H1 (cell line): ENCODE measurements around the gene KLHDC4. TPM values are rescaled to one million over a fixed set of nuclear protein-coding genes. Genes with fewer than 3 reads are reported as not detected.

ENCODE experiments used
- CTCF ChIA-PET: fragments of 300-600 bp; sonication (Branson Sonifier 250); formaldehyde crosslinking; loops from one replicate; lab custom pipeline; 2021; ENCODE audit not compliant: partially characterized antibody; lab: Charles Lee
- POLR2A ChIA-PET: fragments of 300-600 bp; sonication (Branson Sonifier 250); formaldehyde crosslinking; loops from one replicate; lab custom pipeline; 2021; ENCODE audit warnings: inconsistent platforms; ENCODE audit not compliant: partially characterized antibody; lab: Charles Lee
- DNase-seq, 2 experiments: peaks; one replicate each; pipeline versions ENCODE4 v3.0.0 to v3.0.0-alpha.2; 2010 to 2022; ENCODE audit warnings: low spot score in 2 of 2, low read depth in 1 of 2, mixed read lengths in 1 of 2
- FAIRE-seq: peaks from 2 replicates; lab custom pipeline; 2011; peaks lifted over from hg19 to GRCh38; lab: Jason Lieb, UNC
- H2AFZ ChIP-seq: 2 replicates; pipeline ENCODE4 v1.8.1; 2012; ENCODE audit warnings: low read length, inconsistent platforms
- H2AK5ac ChIP-seq: 2 replicates; pipeline ENCODE4 v1.6.1; 2013; ENCODE audit warnings: low read depth, low read length
- H2BK120ac ChIP-seq: replicated peaks from 2 replicates; pipeline ENCODE3; 2013; ENCODE audit warnings: low read depth, low read length, inconsistent platforms
- H2BK12ac ChIP-seq: 2 replicates; pipeline ENCODE4 v1.6.1; 2013; ENCODE audit warnings: low read depth, low read length
- H2BK15ac ChIP-seq: 2 replicates; pipeline ENCODE4 v1.6.1; 2013; ENCODE audit warnings: low read length
- H2BK20ac ChIP-seq: 2 replicates; pipeline ENCODE4 v1.6.1; 2013; ENCODE audit warnings: low read length
- H2BK5ac ChIP-seq: 2 replicates; pipeline ENCODE4 v1.6.1; 2013; ENCODE audit warnings: low read depth, low read length
- H3K14ac ChIP-seq: 2 replicates; pipeline ENCODE4 v1.6.1; 2013; ENCODE audit warnings: inconsistent platforms; ENCODE audit not compliant: insufficient read length
- H3K18ac ChIP-seq: 2 replicates; pipeline ENCODE4 v1.6.1; 2013; ENCODE audit warnings: low read length; ENCODE audit errors: extremely low read depth
- H3K23ac ChIP-seq: 2 replicates; pipeline ENCODE4 v1.6.1; 2013; ENCODE audit warnings: inconsistent platforms; ENCODE audit not compliant: insufficient read length
- H3K23me2 ChIP-seq: 2 replicates; pipeline ENCODE4 v1.6.1; 2013; ENCODE audit warnings: low read depth, low read length
- H3K27ac ChIP-seq: 2 replicates; pipeline ENCODE4 v1.6.1; 2011; ENCODE audit warnings: low read depth, low read length, inconsistent platforms
- H3K27me3 ChIP-seq, 4 experiments: replicated peaks in 1 of 4; 1 replicate in 1 of 4; 2 replicates in 3 of 4; pipeline versions ENCODE4 v1.6.1 to v1.8.1; 2011 to 2013; ENCODE audit warnings: low read length in 3 of 4, mild to moderate bottlenecking in 3 of 4, inconsistent platforms in 2 of 4, mixed read lengths in 2 of 4, moderate library complexity in 1 of 4; ENCODE audit not compliant: control insufficient read depth in 3 of 4, insufficient read depth in 3 of 4; ENCODE audit errors: extremely low read depth in 1 of 4
- H3K36me3 ChIP-seq, 4 experiments: 2 replicates each; pipeline versions ENCODE4 v1.6.1 to v1.8.1; 2011 to 2013; ENCODE audit warnings: mild to moderate bottlenecking in 4 of 4, low read length in 3 of 4, moderate library complexity in 2 of 4, control low read depth in 1 of 4, inconsistent platforms in 1 of 4; ENCODE audit not compliant: insufficient read depth in 4 of 4, control insufficient read depth in 2 of 4
- H3K4ac ChIP-seq: replicated peaks from 2 replicates; pipeline ENCODE3; 2013; ENCODE audit warnings: low read length, low read depth, mixed read lengths, inconsistent platforms; ENCODE audit not compliant: insufficient read length
- H3K4me1 ChIP-seq, 4 experiments: replicated peaks in 1 of 4; 1 replicate in 1 of 4; 2 replicates in 3 of 4; pipeline versions ENCODE4 v1.6.1 to v1.8.1; 2011 to 2013; ENCODE audit warnings: low read length in 3 of 4, inconsistent platforms in 2 of 4, mixed read lengths in 1 of 4; ENCODE audit not compliant: insufficient read depth in 4 of 4, control insufficient read depth in 3 of 4
- H3K4me2 ChIP-seq, 2 experiments: 2 replicates each; pipeline versions ENCODE4 v1.6.1 to v1.8.1; 2011 to 2013; ENCODE audit warnings: low read depth in 2 of 2, low read length in 2 of 2, control low read depth in 1 of 2, inconsistent platforms in 1 of 2, mild to moderate bottlenecking in 1 of 2; ENCODE audit not compliant: insufficient read depth in 1 of 2
- H3K4me3 ChIP-seq, 4 experiments: fragments of 200-600, 300-600 bp in 1 of 4; sonication (generic), shearing (Covaris generic), sonication (Bioruptor Twin) in 1 of 4; 2 replicates each; pipeline versions ENCODE4 v1.5.1 to v1.8.1; 2011 to 2016; ENCODE audit warnings: low read length in 4 of 4, low read depth in 3 of 4, control low read depth in 2 of 4, inconsistent platforms in 2 of 4, mild to moderate bottlenecking in 2 of 4, mixed read lengths in 1 of 4, moderate library complexity in 1 of 4; ENCODE audit not compliant: insufficient read depth in 2 of 4; ENCODE audit errors: extremely low read depth in 1 of 4
- H3K56ac ChIP-seq: replicated peaks from 2 replicates; pipeline ENCODE3; 2013; ENCODE audit warnings: low read depth, mild to moderate bottlenecking, mixed read lengths, low read length, inconsistent platforms; ENCODE audit not compliant: insufficient read length
- H3K79me1 ChIP-seq: 2 replicates; pipeline ENCODE4 v1.6.1; 2013; ENCODE audit warnings: low read depth, low read length, control low read depth
- H3K79me2 ChIP-seq, 2 experiments: 2 replicates each; pipeline versions ENCODE4 v1.6.1 to v1.8.1; 2012 to 2013; ENCODE audit warnings: low read length in 2 of 2, mild to moderate bottlenecking in 2 of 2, inconsistent platforms in 1 of 2; ENCODE audit not compliant: insufficient read depth in 2 of 2, control insufficient read depth in 1 of 2
- H3K9ac ChIP-seq, 4 experiments: replicated peaks in 1 of 4; 1 replicate in 1 of 4; 2 replicates in 3 of 4; pipeline versions ENCODE4 v1.6.1 to v1.8.1; 2011 to 2013; ENCODE audit warnings: low read depth in 3 of 4, low read length in 3 of 4, control low read depth in 2 of 4, mild to moderate bottlenecking in 2 of 4, moderate library complexity in 2 of 4, inconsistent platforms in 1 of 4; ENCODE audit errors: extremely low read depth in 1 of 4
- H3K9me3 ChIP-seq, 2 experiments: 2 replicates each; pipeline versions ENCODE4 v1.6.1 to v1.8.1; 2012 to 2013; ENCODE audit warnings: mild to moderate bottlenecking in 2 of 2, moderate library complexity in 2 of 2, control low read depth in 1 of 2, inconsistent platforms in 1 of 2, low read depth in 1 of 2, low read length in 1 of 2, mixed read lengths in 1 of 2; ENCODE audit not compliant: insufficient read depth in 2 of 2
- H4K20me1 ChIP-seq, 2 experiments: replicated peaks in 1 of 2; 2 replicates each; pipeline versions ENCODE3 to v1.8.1; 2011 to 2013; ENCODE audit warnings: inconsistent platforms in 2 of 2, low read length in 2 of 2, mild to moderate bottlenecking in 1 of 2; ENCODE audit not compliant: insufficient read depth in 2 of 2, control insufficient read depth in 1 of 2
- H4K5ac ChIP-seq: 2 replicates; pipeline ENCODE4 v1.6.1; 2013; ENCODE audit warnings: low read length, low read depth, mixed read lengths, inconsistent platforms; ENCODE audit not compliant: insufficient read length
- H4K8ac ChIP-seq: 2 replicates; pipeline ENCODE4 v1.8.0; 2013; ENCODE audit warnings: mild to moderate bottlenecking, moderate library complexity, low read length, inconsistent platforms; ENCODE audit not compliant: insufficient read depth; ENCODE audit errors: extremely low read depth
- H4K91ac ChIP-seq: replicated peaks from 2 replicates; pipeline ENCODE3; 2013; ENCODE audit warnings: low read length, mixed read lengths, inconsistent platforms; ENCODE audit not compliant: insufficient read length
- EGR1 ChIP-seq: IDR thresholded peaks from 2 replicates; pipeline ENCODE4 v1.6.1; 2011; ENCODE audit warnings: low read depth, low read length, borderline replicate concordance
- FOSL1 ChIP-seq: IDR thresholded peaks from 2 replicates; pipeline ENCODE4 v1.6.1; 2011; ENCODE audit warnings: mild to moderate bottlenecking, low read depth, low read length, moderate library complexity; ENCODE audit not compliant: insufficient read depth
- KDM1A ChIP-seq: fragments of 200-600, 300-600 bp; sonication (generic); IDR thresholded peaks from 2 replicates; pipeline ENCODE4 v1.7.1; 2016; ENCODE audit warnings: mild to moderate bottlenecking, low read length, borderline replicate concordance
- RFX5 ChIP-seq: IDR thresholded peaks from 2 replicates; pipeline ENCODE4 v1.6.1; 2011; ENCODE audit warnings: low read depth, low read length, improper control_type of control experiment, borderline replicate concordance
- SAP30 ChIP-seq: fragments of 300-600 bp; sonication (generic); IDR thresholded peaks from 2 replicates; pipeline ENCODE4 v1.7.1; 2012; ENCODE audit warnings: low read length, moderate library complexity, mild to moderate bottlenecking, inconsistent platforms; ENCODE audit not compliant: insufficient read depth, insufficient replicate concordance
- SP2 ChIP-seq: IDR thresholded peaks from 2 replicates; pipeline ENCODE4 v1.6.1; 2012; ENCODE audit warnings: mild to moderate bottlenecking, low read length, inconsistent platforms
- TBP ChIP-seq: IDR thresholded peaks from 2 replicates; pipeline ENCODE4 v1.6.1; 2011; ENCODE audit warnings: low read depth, low read length, improper control_type of control experiment
- WGBS, 2 experiments: shearing (Covaris generic) in 1 of 2; methylation state at CpG; one replicate each; pipeline versions ENCODE4 v1.1.6 to v1.1.7; 2013 to 2015; ENCODE audit warnings: low lambda C conversion rate in 2 of 2, mixed read lengths in 2 of 2, inconsistent platforms in 1 of 2, low coverage in 1 of 2, missing lambda C conversion rate in 1 of 2; ENCODE audit not compliant: insufficient replicate concordance in 2 of 2, insufficient coverage in 1 of 2, insufficient read length in 1 of 2; ENCODE audit errors: extremely low coverage in 1 of 2, missing lambda C conversion rate in 1 of 2; 5-methylcytosine and 5-hydroxymethylcytosine counted together
- polyA plus RNA-seq, 7 experiments: library from polyadenylated mRNA; depleted of rRNA in 3 of 7; stranded (reverse) in 5 of 7; unstranded in 2 of 7; fragments of >200 nt in 5 of 7; fragments of 200-250 nt in 2 of 7; gene quantifications; 1 replicate in 5 of 7; 2 replicates in 1 of 7; 4 replicates in 1 of 7; pipeline versions ENCODE4 v1.2.1 to v1.2.3, GENCODE V29; 2011 to 2013; ENCODE audit warnings: missing spikeins in 2 of 7, mixed read lengths in 2 of 7
- total RNA-seq: library from RNA; stranded (reverse); fragmentation: NEBNext Ultra II Directional; extraction: Animal tissue kit (Norgen Biotek cat#: 25700); gene quantifications from 2 replicates; pipeline ENCODE4 v1.2.1, GENCODE V29; 2021
- TF ChIP-seq, protein P1 (sequence below): IDR thresholded peaks from 2 replicates; pipeline ENCODE4 v1.6.1; 2011; ENCODE audit warnings: low read length, improper control_type of control experiment

The KLHDC4 gene
- total and polyA plus RNA-seq, 2 of the 8 experiments (the other 6 are each of a cell fraction or from before 2014, with no cell fraction given): 23.7 to 63.9 TPM

DNA sequence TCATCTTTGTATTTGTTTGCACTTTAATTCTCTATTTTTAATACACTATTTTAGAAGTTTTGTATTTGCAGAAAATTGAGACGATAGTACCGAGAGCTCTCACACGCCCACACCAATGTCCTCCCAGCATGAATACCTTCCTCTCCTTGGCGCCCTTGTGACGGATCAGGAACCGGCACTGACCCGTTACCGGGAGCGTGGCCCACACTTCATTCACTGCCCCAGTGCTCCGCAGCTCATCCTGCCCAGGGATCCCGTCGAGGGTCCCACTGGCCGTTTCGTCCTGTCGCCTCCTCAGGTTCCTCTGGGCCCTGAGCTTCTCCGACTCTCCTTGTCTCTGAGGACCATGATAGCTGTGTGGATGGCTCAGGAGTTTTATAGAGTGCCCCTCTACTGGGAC, 50.6 kb downstream of the KLHDC4 start:
- DNase-seq: no peak
- Histone ChIP-seq H3K4me2 (no peak overlapping the region), H3K36me3 (peaks cover 2 to 25% (median 12%) of the 10 kb centered on the region in 4 experiments; a peak in 5 of 8 replicates), H3K23ac (no peak overlapping the region), H3K9me3 (peaks cover 0 to 4% of the 10 kb centered on the region in 2 experiments; a peak in 1 of 4 replicates), H2BK120ac (no peak overlapping the region), H2BK5ac (no peak overlapping the region), H4K20me1 (peaks cover 2 to 5% of the 10 kb centered on the region in 2 experiments), H4K5ac (no peak overlapping the region), H3K27me3 (no peaks in the 10 kb centered on the region), H4K91ac (no peak overlapping the region), H3K23me2 (no peaks in the 10 kb centered on the region), H4K8ac (no peak overlapping the region), H3K56ac (no peak overlapping the region), H2BK20ac (no peak overlapping the region), H2AK5ac (no peak overlapping the region), H2BK15ac (no peak overlapping the region), H3K4ac (no peak overlapping the region), H3K79me2 (no peaks in the 10 kb centered on the region), H3K18ac (no peak overlapping the region), H3K14ac (no peak overlapping the region), H3K79me1 (0 out of 2 replicates have a peak, but pooled peaks cover 5% of the 10 kb centered on the region), H3K9ac (no peak overlapping the region; a peak in 1 of 7 replicates), H3K27ac (no peak overlapping the region), H3K4me1 (no peaks in the 10 kb centered on the region), H2BK12ac (no peak overlapping the region), H2AFZ (no peak overlapping the region), H3K4me3 (no peak overlapping the region)
- 95% methylated on average over 16 of the region's 16 CpGs; no CpG with 5 or more reads in 1 of the 2 experiments for WGBS, 2 experiments
- ChIA-PET POLR2A (interaction anchor here (0.6 to 3.7 kb wide), 3 partner anchors 9 to 16 kb away, joined by 3 to 11 read pairs (median 6); no protein-coding TSS in a partner anchor), CTCF (interaction anchor here (0.5 to 1.2 kb wide), 5 partner anchors 12 to 191 kb away, joined by 3 read pairs; no protein-coding TSS in a partner anchor)
- FAIRE-seq: no peak
- no peak for TF ChIP-seq TBP
- TF ChIP-seq FOSL1: no peak
- TF ChIP-seq RFX5: no peak
- no peak for TF ChIP-seq SAP30
- TF ChIP-seq KDM1A: no peak
- no peak for TF ChIP-seq SP2
- TF ChIP-seq EGR1: no peak
- TF ChIP-seq, protein P1, sequence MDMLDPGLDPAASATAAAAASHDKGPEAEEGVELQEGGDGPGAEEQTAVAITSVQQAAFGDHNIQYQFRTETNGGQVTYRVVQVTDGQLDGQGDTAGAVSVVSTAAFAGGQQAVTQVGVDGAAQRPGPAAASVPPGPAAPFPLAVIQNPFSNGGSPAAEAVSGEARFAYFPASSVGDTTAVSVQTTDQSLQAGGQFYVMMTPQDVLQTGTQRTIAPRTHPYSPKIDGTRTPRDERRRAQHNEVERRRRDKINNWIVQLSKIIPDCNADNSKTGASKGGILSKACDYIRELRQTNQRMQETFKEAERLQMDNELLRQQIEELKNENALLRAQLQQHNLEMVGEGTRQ: no peak
